NB4 (cell line): ENCODE measurements around the gene MADD.

Experiments used
- DNase-seq: peaks from one replicate; pipeline ENCODE4 v3.0.0; 2010; ENCODE audit warnings: low read depth
- H3K4me3 ChIP-seq: one replicate; pipeline ENCODE4 v1.5.1; 2011; ENCODE audit warnings: mild to moderate bottlenecking, low read depth, low read length, moderate library complexity
- CTCF ChIP-seq: IDR thresholded peaks from one replicate; pipeline ENCODE4 v1.5.1; 2012; ENCODE audit warnings: low read depth, low read length
- MAX ChIP-seq: IDR thresholded peaks from 2 replicates; pipeline ENCODE4 v1.6.1; 2011; ENCODE audit warnings: low read depth, low read length
- MYC ChIP-seq: IDR thresholded peaks from 2 replicates; pipeline ENCODE4 v1.6.1; 2011; ENCODE audit warnings: low read depth, low read length
- POLR2A ChIP-seq: IDR thresholded peaks from 2 replicates; pipeline ENCODE4 v1.6.1; 2011; ENCODE audit warnings: mild to moderate bottlenecking; ENCODE audit not compliant: insufficient read length; ENCODE audit errors: extremely low read depth

The MADD gene

GRCh38 chr11:47278769-47279168 lies 8.8 kb downstream of the MADD start:
- H3K4me3 ChIP-seq = no peak overlapping the region
- no peak for DNase-seq
- TF ChIP-seq MAX = no peak
- no peak for TF ChIP-seq CTCF
- TF ChIP-seq MYC = no peak
- no peak for TF ChIP-seq POLR2A

- H3K4me3 ChIP-seq = no peak overlapping the region
- no peak for DNase-seq
- TF ChIP-seq MYC (no peak), CTCF (no peak), POLR2A (no peak), MAX (no peak)
Observed at GRCh38 chr11:47280099-47280498, 10.2 kb downstream of the MADD start.

- no peak for DNase-seq
- TF ChIP-seq CTCF (no peak), POLR2A (no peak), MYC (no peak), MAX (no peak)
- no peak overlapping the region for H3K4me3 ChIP-seq
Observed at GRCh38 chr11:47280860-47281259, 10.9 kb downstream of the MADD start.

GRCh38 chr11:47282462-47282861 lies 12.5 kb downstream of the MADD start:
- TF ChIP-seq CTCF = no peak
- no peak for TF ChIP-seq MYC
- no peak for TF ChIP-seq POLR2A
- H3K4me3 ChIP-seq = no peak overlapping the region
- no peak for DNase-seq

- DNase-seq = no peak
- no peak overlapping the region for H3K4me3 ChIP-seq
- TF ChIP-seq POLR2A (no peak), MYC (no peak), MAX (no peak), CTCF (no peak)
Observed at GRCh38 chr11:47284151-47284550, 14.2 kb downstream of the MADD start.
